ENCODE results near the gene UBC.

Gene UBC

DNA sequence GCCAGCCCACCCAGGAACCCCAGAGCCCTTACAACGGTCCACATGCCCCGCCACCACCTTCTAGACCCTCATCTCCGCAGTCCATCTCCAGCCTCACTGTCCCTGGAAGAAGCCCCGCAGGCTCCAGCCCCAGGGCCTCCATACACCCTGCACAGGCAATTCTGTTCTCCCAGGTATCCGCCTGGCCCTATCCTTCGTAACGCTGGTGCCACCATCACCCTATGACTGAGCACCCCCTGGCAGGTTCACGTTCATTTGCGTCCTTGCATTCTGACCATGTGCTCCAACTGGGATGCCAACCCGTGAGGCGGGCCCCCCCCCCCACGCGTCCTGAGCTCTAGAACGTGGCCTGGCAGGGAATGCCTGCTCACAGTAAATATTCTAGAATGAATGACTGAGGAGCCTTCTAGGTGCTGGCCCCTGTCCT lies 50.1 kb downstream of the UBC start:
- TF ChIP-seq ZNF8 (CRISPR knock-in tag; IDR thresholded peaks at IDR 0.05) = no peak
- TF ChIP-seq TCF4 (CRISPR knock-in tag; IDR thresholded peaks at IDR 0.05; ENCODE audit: borderline replicate concordance) = no peak
- TF ChIP-seq, protein P1, sequence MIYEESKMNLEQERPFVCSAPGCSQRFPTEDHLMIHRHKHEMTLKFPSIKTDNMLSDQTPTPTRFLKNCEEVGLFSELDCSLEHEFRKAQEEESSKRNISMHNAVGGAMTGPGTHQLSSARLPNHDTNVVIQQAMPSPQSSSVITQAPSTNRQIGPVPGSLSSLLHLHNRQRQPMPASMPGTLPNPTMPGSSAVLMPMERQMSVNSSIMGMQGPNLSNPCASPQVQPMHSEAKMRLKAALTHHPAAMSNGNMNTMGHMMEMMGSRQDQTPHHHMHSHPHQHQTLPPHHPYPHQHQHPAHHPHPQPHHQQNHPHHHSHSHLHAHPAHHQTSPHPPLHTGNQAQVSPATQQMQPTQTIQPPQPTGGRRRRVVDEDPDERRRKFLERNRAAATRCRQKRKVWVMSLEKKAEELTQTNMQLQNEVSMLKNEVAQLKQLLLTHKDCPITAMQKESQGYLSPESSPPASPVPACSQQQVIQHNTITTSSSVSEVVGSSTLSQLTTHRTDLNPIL (CRISPR knock-in tag; IDR thresholded peaks at IDR 0.05; ENCODE audit: low read depth) = no peak
- TF ChIP-seq TOX (CRISPR knock-in tag; IDR thresholded peaks at IDR 0.05; ENCODE audit: borderline replicate concordance) = no peak
- no peak for TF ChIP-seq ZFP3 (CRISPR knock-in tag; IDR thresholded peaks at IDR 0.05)
- ATAC-seq = no peak

DNA sequence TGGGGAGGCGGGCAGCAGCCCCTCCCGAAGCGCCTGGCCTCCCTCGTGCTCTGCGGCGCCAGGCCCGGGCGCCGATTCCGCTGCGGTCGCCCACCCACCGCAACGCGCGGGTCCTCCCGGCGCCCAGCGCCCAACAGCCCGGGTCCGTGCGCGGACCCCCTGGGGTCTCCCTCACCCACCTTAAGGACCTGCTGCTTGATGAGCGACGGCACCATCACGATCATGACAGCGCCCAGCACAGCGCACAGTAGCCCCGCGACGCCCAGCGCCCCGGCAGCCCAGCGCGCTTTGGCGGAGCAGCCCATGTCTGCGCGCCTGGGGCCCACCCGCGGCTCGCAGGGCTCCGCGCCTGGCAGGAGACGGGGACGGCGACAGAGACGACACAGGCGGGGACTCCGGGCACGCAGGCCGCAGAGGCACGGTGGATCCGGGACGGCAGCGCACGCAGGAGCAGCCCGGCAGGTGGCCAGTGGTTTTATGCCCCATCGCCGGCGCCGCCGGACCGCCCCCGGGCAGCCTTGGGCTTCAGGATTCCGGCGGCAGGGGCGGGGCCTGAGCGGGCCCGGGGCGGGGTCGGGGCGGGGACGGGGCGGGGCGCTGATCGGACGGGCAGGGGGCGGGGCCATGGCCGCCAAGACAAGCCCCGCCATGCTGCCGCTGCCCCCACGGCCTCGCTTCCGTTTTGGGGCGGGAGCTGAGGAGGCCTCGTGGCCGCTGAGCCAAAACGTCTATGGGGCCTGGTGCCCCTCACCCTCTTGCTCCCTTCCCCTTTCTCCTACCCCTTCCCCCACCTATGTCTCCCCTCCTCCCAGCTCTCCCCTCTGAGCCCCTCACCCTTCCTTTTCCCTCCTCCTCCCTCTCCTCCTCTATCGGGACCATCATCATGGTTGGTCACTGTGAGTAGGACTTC lies 50.8 kb downstream of the UBC start, which contains the start of gene SCARB1:
SCARB1 (minus strand) TSS at position 449 of the 910 bp plus-strand sequence; CDS start at position 305, 144 bp downstream.
- TF ChIP-seq, protein P1 (CRISPR knock-in tag; IDR thresholded peaks at IDR 0.05; ENCODE audit: low read depth) = no peak
- TF ChIP-seq ZNF8 (CRISPR knock-in tag; IDR thresholded peaks at IDR 0.05) (no peak), ARNTL (CRISPR knock-in tag; IDR thresholded peaks at IDR 0.05; ENCODE audit: borderline replicate concordance, low read depth) (no peak), SNAI2 (CRISPR knock-in tag; IDR thresholded peaks at IDR 0.05) (no peak), ESRRG (CRISPR knock-in tag; IDR thresholded peaks at IDR 0.05) (no peak), ZNF70 (CRISPR knock-in tag; IDR thresholded peaks at IDR 0.05) (no peak), ISL1 (CRISPR knock-in tag; IDR thresholded peaks at IDR 0.05) (no peak), ZFP3 (CRISPR knock-in tag; IDR thresholded peaks at IDR 0.05) (no peak), OSR1 (CRISPR knock-in tag; IDR thresholded peaks at IDR 0.05) (no peak), PPARA (CRISPR knock-in tag; IDR thresholded peaks at IDR 0.05; ENCODE audit: borderline replicate concordance) (no peak), ZNF565 (CRISPR knock-in tag; conservative IDR thresholded peaks at IDR 0.05; ENCODE audit: low read depth) (no peak), RARB (CRISPR knock-in tag; IDR thresholded peaks at IDR 0.05) (no peak), TOX (CRISPR knock-in tag; IDR thresholded peaks at IDR 0.05; ENCODE audit: borderline replicate concordance) (no peak), BACH2 (CRISPR knock-in tag; IDR thresholded peaks at IDR 0.05; ENCODE audit: borderline replicate concordance) (no peak)
- TF ChIP-seq, protein P2, sequence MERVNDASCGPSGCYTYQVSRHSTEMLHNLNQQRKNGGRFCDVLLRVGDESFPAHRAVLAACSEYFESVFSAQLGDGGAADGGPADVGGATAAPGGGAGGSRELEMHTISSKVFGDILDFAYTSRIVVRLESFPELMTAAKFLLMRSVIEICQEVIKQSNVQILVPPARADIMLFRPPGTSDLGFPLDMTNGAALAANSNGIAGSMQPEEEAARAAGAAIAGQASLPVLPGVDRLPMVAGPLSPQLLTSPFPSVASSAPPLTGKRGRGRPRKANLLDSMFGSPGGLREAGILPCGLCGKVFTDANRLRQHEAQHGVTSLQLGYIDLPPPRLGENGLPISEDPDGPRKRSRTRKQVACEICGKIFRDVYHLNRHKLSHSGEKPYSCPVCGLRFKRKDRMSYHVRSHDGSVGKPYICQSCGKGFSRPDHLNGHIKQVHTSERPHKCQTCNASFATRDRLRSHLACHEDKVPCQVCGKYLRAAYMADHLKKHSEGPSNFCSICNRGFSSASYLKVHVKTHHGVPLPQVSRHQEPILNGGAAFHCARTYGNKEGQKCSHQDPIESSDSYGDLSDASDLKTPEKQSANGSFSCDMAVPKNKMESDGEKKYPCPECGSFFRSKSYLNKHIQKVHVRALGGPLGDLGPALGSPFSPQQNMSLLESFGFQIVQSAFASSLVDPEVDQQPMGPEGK (CRISPR knock-in tag; IDR thresholded peaks at IDR 0.05; ENCODE audit: borderline replicate concordance) = no peak
- TF ChIP-seq, protein P3, sequence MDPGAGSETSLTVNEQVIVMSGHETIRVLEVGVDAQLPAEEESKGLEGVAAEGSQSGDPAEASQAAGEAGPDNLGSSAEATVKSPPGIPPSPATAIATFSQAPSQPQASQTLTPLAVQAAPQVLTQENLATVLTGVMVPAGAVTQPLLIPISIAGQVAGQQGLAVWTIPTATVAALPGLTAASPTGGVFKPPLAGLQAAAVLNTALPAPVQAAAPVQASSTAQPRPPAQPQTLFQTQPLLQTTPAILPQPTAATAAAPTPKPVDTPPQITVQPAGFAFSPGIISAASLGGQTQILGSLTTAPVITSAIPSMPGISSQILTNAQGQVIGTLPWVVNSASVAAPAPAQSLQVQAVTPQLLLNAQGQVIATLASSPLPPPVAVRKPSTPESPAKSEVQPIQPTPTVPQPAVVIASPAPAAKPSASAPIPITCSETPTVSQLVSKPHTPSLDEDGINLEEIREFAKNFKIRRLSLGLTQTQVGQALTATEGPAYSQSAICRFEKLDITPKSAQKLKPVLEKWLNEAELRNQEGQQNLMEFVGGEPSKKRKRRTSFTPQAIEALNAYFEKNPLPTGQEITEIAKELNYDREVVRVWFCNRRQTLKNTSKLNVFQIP (CRISPR knock-in tag; IDR thresholded peaks at IDR 0.05; ENCODE audit: borderline replicate concordance, low read depth) = no peak
- TF ChIP-seq, protein P4, sequence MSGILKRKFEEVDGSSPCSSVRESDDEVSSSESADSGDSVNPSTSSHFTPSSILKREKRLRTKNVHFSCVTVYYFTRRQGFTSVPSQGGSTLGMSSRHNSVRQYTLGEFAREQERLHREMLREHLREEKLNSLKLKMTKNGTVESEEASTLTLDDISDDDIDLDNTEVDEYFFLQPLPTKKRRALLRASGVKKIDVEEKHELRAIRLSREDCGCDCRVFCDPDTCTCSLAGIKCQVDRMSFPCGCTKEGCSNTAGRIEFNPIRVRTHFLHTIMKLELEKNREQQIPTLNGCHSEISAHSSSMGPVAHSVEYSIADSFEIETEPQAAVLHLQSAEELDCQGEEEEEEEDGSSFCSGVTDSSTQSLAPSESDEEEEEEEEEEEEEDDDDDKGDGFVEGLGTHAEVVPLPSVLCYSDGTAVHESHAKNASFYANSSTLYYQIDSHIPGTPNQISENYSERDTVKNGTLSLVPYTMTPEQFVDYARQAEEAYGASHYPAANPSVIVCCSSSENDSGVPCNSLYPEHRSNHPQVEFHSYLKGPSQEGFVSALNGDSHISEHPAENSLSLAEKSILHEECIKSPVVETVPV (CRISPR knock-in tag; IDR thresholded peaks at IDR 0.05) = no peak
- peak; percentile 91 for ATAC-seq

DNA sequence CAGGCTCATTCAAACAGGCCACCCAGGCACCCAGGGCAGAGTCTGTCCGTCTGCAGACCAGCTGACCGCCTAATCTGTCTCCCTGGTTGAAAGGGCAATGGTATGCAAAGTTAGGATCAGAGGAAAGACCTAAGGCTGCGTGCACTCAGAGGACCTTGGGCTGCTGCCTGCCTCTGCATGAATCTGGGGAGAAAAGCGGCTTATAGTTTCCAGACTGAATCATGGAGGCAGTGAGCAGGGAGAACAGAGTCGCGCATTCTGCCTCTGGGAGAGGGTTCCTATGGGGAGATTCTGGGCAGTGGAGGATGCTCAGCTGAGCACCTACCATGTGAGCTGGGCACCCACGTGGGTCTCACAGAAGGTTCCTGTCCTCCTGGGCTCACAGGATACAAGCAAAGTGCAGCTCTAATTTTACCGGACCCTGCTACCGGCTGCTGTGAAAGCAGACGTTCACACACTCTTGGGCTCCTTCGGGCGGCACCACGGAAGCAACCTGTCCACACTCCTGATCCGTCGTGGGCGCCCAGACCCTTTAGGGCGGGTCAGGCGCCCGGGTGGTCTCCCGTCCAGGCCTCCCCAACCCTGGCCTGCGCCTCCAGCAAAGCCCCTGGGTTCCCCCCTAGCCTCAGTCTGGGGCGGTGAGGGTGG lies 51.6 kb downstream of the UBC start:
- ATAC-seq = peak; percentile 50
- no peak for TF ChIP-seq TCF4 (CRISPR knock-in tag; IDR thresholded peaks at IDR 0.05; ENCODE audit: borderline replicate concordance)
- no peak for TF ChIP-seq ESRRG (CRISPR knock-in tag; IDR thresholded peaks at IDR 0.05)
- TF ChIP-seq GLIS3 (CRISPR knock-in tag; IDR thresholded peaks at IDR 0.05) = no peak
- TF ChIP-seq ISL1 (CRISPR knock-in tag; IDR thresholded peaks at IDR 0.05) = no peak
- no peak for TF ChIP-seq ZFP30 (CRISPR knock-in tag; IDR thresholded peaks at IDR 0.05)
- TF ChIP-seq RARB (CRISPR knock-in tag; IDR thresholded peaks at IDR 0.05) = no peak
- TF ChIP-seq, protein P2 (CRISPR knock-in tag; IDR thresholded peaks at IDR 0.05; ENCODE audit: borderline replicate concordance) = no peak
- TF ChIP-seq PPARA (CRISPR knock-in tag; IDR thresholded peaks at IDR 0.05; ENCODE audit: borderline replicate concordance) = no peak
- TF ChIP-seq ARNTL (CRISPR knock-in tag; IDR thresholded peaks at IDR 0.05; ENCODE audit: borderline replicate concordance, low read depth) = no peak
- no peak for TF ChIP-seq ZFP3 (CRISPR knock-in tag; IDR thresholded peaks at IDR 0.05)
- TF ChIP-seq, protein P3 (CRISPR knock-in tag; IDR thresholded peaks at IDR 0.05; ENCODE audit: borderline replicate concordance, low read depth) = no peak

Measured in SK-N-SH treated with all-trans-retinoic acid at 6 μM for 48 hours (cell line).